HG02938 (cell line): ENCODE data around the gene NCKAP5.
A peak's percentile ranks its signal among the peaks of the same experiment; 100 is the strongest.

Source experiments
- ATAC-seq: cut with Tn5 transposase; IDR thresholded peaks from one replicate; pipeline ENCODE4 v1.9.1; 2021; ENCODE audit warnings: mild to moderate bottlenecking, moderate library complexity; ENCODE audit not compliant: unreplicated experiment

Gene NCKAP5

GRCh38 chr2:133407341-133407740, 160.9 kb downstream of the NCKAP5 start:
- ATAC-seq, result no peak

GRCh38 chr2:133405252-133405651, 163.0 kb downstream of the NCKAP5 start:
- no peak for ATAC-seq

- no peak for ATAC-seq
Observed at GRCh38 chr2:133400411-133400810, 167.9 kb downstream of the NCKAP5 start.

DNA sequence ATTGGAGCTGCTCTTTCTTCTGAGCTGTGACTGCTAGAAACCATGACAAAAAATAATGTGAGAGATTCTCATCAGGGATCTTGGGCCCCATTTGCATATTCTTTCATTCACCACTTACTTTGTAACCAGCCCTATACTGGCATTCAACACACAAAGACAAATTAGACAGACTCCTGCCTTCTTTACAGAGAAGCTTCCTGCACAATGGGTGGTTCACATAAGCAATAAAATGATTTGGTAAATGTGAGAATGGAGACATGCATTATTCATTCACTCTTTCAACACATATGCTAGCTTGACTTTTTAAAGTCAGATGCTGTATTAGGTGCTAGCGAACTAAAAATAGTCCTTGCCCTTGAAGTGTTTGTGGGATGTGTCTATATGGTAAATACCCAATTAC, 174.4 kb downstream of the NCKAP5 start:
- ATAC-seq, result no peak

DNA sequence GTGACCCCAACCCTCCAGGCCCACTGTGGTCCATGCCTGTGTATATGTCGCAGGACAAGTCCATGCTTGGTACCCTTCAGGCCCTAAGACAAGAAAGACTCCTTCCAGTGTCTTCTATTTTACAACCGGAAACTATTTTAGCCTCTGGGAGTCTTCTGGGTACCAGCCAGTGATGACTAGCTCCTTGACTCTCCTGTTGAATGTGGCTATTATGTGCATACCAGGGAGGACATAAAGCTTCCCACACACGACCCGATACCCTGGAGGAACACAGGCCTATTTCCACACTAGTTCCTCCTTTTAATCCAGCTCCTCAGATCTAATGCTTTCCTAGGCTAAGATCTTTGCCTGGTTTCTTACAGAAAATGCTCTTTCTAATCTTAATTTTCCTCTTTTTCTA, 178.1 kb downstream of the NCKAP5 start:
- ATAC-seq, result no peak

GRCh38 chr2:133389569-133389968, 178.7 kb downstream of the NCKAP5 start:
- ATAC-seq, result no peak

GRCh38 chr2:133382566-133382965, 185.7 kb downstream of the NCKAP5 start:
- no peak for ATAC-seq

- ATAC-seq, result no peak
Observed at GRCh38 chr2:133380991-133381390, 187.3 kb downstream of the NCKAP5 start.

DNA sequence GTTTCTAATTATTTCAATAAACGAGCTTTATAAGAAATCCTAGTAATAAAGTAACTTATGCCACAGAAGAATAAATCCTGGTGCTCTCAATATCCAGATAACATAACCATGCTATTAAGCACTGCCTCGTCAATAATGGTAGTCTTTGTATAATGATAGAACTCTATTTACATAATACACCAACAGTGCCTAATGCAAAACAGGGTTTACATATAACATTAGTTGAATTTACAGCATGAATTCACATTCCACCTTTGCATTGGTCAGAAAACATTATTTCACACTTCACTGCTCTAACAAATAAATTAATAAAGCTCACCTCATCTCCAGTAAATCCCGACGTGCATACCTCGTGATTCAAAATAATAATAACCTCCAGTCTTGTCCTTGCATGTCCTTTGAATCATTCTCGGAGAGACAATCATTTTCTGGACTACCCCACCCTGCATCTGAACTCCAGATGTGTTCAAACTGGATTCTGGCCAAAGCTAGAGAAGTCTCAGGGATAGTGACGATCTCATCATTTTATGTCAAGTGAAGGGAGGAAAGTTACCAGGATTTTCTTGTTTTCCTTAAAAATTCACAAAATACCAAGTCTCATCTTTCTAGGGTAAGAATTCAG, 189.2 kb downstream of the NCKAP5 start:
- ATAC-seq, result no peak

- ATAC-seq, result no peak
Observed at GRCh38 chr2:133378386-133378785, 189.9 kb downstream of the NCKAP5 start.

DNA sequence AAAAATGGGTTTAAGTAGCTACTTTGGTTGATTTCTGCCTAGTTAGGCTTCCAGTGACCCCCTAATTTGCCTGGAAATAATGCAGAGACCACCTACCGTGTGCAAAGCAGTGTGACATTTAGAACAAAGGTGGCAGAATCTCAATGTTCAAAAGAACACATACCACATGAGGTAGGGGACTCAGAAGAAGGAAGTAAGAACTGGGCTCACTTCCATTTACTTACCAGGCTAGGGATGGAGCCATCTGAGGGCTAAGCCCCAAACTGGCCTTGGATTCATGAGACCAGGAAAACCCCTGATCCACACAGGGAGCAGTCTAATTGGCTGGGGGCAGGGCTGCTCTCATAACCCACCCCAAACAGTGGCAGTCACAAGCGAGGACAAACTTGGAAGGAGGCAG, 190.7 kb downstream of the NCKAP5 start:
- ATAC-seq, result no peak

GRCh38 chr2:133377021-133377481, 191.2 kb downstream of the NCKAP5 start:
- no peak for ATAC-seq

GRCh38 chr2:133374781-133375180, 193.5 kb downstream of the NCKAP5 start:
- ATAC-seq, result no peak

- no peak for ATAC-seq
Observed at GRCh38 chr2:133371286-133371685, 197.0 kb downstream of the NCKAP5 start.

GRCh38 chr2:133369901-133370658, 198.2 kb downstream of the NCKAP5 start:
- ATAC-seq, result no peak

DNA sequence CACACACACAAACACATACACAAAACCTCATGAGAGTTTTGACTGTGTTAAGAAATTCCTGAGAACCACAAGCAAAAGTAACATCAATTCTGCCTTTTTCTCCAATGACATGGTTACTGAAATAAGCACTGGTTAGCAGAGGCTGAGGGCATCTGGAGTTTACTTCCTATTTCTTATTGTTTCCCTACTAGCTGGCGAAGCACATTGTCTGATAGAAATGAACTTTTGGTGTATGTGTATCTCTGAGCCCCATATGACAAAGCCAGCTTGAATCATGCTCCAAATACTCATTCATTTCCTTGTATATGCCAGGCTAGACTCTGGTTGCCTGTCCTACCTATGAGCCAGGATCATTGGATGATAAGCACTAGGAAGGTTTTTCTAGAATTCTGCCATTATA, 203.1 kb downstream of the NCKAP5 start:
- ATAC-seq, result no peak

DNA sequence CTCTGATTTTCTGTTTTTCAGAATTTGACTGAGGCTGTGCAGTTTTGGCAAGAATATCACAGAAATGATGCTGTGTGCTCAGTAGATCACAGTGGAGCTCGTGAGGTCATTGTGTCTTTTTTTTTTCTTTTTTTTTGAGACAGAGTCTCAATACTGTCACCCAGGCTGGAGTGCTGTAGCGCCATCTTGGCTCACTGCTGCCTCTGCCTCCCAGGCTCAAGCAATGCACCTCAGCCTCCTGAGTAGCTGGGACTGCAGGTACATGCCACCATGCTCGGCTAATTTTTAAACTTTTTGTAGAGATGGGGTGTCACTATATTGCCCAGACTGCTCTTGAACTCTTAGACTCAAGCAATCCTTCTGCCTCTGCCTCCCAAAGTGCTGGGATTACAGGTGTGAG, 203.6 kb downstream of the NCKAP5 start:
- ATAC-seq, result no peak

DNA sequence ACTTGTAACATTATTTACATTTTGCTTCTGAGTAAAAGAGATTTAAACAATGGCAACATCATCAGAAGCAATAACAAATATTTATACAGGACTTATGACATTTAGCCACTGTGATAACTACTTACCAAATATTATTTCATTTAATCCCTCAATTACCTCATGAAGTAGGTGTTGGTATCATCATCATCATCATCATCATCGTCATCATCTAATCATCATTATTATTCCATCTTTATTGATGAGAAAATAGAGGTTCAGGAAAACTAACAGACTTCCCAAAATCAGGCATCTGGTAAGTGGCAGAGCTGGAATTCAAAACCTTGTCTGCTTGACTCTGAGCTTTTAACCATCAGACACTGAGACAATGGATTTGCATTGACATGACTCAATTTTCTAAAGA, 204.4 kb downstream of the NCKAP5 start:
- no peak for ATAC-seq

- ATAC-seq, result peak; percentile 37
Observed at GRCh38 chr2:133362061-133362476, 206.2 kb downstream of the NCKAP5 start.

GRCh38 chr2:133360882-133361281, 207.4 kb downstream of the NCKAP5 start:
- peak; percentile 59 for ATAC-seq

GRCh38 chr2:133360190-133360589, 208.1 kb downstream of the NCKAP5 start:
- ATAC-seq, result peak; percentile 55

GRCh38 chr2:133352719-133353118, 215.5 kb downstream of the NCKAP5 start:
- no peak for ATAC-seq
